ENCODE measurements around the gene EMD. TPM values are rescaled to one million over a fixed set of nuclear protein-coding genes. Genes with fewer than 3 reads are reported as not detected.
"Not testable (repeated sequence)": the region's sequence is repeated elsewhere in the genome, so short reads cannot be mapped to it uniquely, and the experiment has no call there.

The EMD gene
- total RNA-seq, 2 experiments from 2014 or later, result 108 to 109 TPM

GRCh38 chrX:154383359-154384283, 4.5 kb downstream of the EMD start:
- ChIA-PET CTCF (interaction anchor here (1.1 kb wide), 1 partner anchor 10 kb away, joined by 6 read pairs; no protein-coding TSS in a partner anchor), POLR2A (interaction anchor here (1.4 kb wide), 1 partner anchor 14 kb away, joined by 3 read pairs; the partner anchor contains the start of gene RPL10)

DNA sequence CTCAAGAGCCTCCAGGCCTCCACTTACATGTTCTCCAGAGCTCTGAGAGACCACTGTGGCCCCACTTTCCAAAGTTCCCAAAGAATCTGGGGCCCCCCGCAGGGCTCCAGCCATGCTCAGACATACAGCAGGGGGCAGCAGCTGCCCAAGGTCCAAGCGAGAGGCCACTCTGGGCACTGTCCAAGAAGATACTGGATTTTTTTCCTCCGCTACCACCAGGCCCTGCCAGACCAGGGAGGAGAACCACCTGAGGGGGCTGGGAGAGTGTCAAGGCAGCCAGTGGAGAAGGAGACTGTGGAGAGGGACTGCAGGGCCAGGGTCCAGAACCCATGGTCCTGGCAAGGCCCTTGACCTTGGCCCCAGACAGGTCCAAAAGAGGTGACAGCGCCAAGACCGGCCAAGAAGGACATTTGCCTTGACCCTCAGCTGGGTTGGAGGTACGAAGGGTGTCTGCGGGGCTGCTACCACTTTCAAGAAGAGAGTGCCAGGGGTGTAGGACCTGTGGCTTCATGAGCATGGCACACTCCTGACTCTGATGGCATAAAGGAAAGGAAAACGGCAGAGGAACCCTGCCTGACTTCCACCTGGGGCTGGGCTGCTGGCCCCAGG, 5.3 kb downstream of the EMD start:
- ChIA-PET POLR2A (interaction anchor here (1.4 kb wide), 1 partner anchor 13 kb away, joined by 3 read pairs; the partner anchor contains the start of gene RPL10), CTCF (no interaction called here)

DNA sequence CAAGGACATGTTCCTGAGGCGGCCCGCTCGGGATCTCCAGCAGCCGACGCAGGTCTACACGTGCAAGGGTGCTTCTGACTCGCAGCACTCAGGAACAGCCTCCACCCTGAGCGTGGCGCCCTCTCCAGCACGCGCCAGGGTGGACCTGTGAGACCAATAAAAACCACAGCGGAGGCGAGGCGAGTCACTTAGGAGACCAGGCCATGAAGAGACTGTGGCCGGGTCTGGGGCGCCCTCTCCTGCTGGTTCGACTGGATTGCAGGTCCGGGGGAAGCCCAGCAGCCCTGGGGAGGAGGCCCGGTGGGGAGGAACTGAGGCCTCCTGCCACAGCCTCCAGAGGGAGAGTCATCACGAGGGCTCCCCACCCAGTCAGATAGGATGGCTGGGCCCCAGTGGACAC, 9.0 kb downstream of the EMD start:
- CTCF ChIA-PET, POLR2A ChIA-PET: not testable (repeated sequence)

DNA sequence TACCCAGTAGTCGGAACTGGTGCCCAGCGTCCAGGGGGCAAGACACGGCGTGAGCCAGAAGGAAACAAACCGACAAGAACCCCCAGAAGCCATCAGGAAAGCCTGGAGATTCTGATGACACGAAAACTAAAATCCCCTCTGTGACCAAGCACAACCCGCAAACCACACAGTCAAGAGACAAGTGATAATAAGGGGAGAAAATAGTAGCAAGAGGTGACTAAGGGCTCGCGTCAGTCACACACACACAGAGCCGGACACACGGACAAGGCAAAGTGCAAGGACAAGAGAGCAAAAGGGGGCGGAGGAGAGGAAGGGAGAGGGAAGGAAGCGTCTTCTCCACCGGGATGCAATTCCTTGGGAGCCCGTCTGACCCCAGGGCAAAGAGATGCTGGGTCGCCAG, 9.6 kb downstream of the EMD start:
- CTCF ChIA-PET, POLR2A ChIA-PET: not testable (repeated sequence)

DNA sequence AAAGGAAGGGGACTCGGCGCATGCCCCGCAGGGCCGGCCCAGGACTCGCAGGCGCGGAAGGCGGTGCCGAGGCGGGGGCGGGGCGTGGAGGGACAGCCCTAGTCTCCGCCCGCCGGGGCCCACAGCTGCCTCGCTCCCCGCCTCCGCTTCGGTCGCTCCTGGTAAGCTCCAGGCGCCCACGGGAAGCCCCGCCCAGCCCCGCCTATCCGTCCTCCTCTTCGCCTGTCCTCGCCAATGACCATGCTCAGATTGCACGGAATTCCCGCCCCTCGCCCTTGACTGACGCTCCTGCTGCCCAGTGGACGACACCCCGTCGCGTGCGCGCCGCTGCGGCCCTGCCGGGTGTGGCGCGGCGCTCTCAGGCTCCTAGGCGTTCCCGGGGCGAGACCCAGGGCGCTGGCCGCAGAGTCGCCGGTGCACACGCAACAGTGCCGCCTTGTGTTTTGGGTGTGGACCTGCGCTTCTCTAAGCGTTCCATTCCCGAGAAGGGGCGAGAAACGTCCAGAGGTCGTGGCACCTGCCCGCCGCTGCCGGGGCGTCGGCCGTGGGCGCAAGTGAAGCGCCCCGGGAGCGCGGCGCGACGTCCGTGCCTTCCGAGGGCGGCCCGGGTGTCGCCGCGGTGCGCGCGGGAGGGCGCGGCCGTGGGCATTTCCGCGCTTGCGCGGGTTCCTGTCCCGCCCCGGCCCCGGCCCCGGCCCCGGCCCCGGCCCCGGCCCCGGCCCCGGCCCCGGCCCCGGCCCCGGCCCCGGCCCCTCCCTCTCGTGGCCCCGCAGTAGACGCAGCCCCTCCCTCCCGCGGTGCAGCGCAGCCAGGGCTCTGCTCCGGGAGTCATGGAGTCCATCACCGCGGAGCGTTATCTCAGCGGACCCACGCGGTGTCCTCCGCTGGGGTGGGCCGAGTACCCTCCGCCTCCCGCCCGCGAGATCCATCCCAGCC, 11.0 kb downstream of the EMD start:
- CTCF ChIA-PET, POLR2A ChIA-PET: not testable (repeated sequence)

GRCh38 chrX:154396363-154396762, 17.3 kb downstream of the EMD start:
- CTCF ChIA-PET, POLR2A ChIA-PET: not testable (repeated sequence)

- ChIA-PET POLR2A (interaction anchor here (1.0 to 1.8 kb wide), 5 partner anchors 12 to 425 kb away, joined by 3 to 11 read pairs (median 3); partner anchors contain the start of genes DNASE1L1, FLNA and TMEM187), CTCF (interaction anchor here (0.6 to 2.8 kb wide), 4 partner anchors 10 to 26 kb away, joined by 4 to 10 read pairs (median 4); no protein-coding TSS in a partner anchor)
Observed at GRCh38 chrX:154396973-154397887, 18.1 kb downstream of the EMD start.

- CTCF ChIA-PET, result interaction anchor here (0.6 to 2.8 kb wide), 6 partner anchors 9 to 27 kb away, joined by 4 to 10 read pairs (median 5); partner anchors contain the start of genes DNASE1L1 and TAFAZZIN
- POLR2A ChIA-PET, result interaction anchor here (1.0 to 2.2 kb wide), 7 partner anchors 11 to 426 kb away, joined by 3 to 11 read pairs (median 3); partner anchors contain the start of genes DNASE1L1, FLNA, TAFAZZIN and TMEM187
Observed at GRCh38 chrX:154397888-154398667, 19.0 kb downstream of the EMD start, which contains the start of gene RPL10. TSS of gene RPL10 (plus strand) at chrX:154398377. CDS start at chrX:154398520, 143 bp downstream.

DNA sequence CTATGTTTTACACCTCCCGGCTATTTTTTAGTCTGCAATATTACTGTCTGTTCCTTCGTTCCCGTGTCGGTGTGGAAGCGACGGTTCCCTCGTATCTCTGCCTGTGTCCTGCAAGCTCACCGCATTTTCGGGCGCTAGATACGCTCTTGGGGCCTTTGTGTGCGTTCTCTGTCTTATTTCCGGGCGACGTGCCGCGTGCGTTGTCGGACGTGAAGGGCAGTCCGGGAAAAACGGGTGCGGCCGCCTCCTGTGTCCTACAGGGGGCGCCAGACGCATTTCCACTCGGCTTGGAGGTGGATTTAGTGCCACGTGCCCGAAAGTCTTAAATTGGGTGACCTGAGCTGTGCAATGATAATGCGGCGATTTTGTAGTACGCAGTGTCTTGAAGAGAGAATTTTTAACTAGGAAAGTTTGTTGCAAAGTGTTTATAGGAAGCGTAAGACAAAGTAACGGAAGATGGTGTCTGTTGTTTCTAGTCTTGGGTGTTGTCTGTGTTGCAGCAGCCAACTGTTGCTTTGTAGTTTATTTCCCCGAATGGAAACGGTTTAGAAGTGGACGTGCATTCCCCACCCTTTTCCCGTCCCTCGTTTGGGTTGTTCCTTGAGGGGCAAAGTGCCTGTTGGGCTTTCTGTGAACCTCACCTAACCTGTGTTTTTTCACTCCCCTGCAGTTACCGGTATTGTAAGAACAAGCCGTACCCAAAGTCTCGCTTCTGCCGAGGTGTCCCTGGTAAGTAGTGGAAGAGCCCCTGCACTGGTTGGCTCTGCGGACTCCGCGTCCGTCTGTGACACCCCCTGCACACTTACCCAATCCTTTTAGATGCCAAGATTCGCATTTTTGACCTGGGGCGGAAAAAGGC, 19.8 kb downstream of the EMD start:
- POLR2A ChIA-PET, result interaction anchor here (1.0 to 2.2 kb wide), 8 partner anchors 10 to 427 kb away, joined by 3 to 11 read pairs (median 4); partner anchors contain the start of genes DNASE1L1, FLNA, SLC10A3 and TAFAZZIN
- CTCF ChIA-PET, result interaction anchor here (0.8 to 2.8 kb wide), 6 partner anchors 11 to 90 kb away, joined by 3 to 10 read pairs (median 4); partner anchors contain the start of genes DNASE1L1 and TAFAZZIN

DNA sequence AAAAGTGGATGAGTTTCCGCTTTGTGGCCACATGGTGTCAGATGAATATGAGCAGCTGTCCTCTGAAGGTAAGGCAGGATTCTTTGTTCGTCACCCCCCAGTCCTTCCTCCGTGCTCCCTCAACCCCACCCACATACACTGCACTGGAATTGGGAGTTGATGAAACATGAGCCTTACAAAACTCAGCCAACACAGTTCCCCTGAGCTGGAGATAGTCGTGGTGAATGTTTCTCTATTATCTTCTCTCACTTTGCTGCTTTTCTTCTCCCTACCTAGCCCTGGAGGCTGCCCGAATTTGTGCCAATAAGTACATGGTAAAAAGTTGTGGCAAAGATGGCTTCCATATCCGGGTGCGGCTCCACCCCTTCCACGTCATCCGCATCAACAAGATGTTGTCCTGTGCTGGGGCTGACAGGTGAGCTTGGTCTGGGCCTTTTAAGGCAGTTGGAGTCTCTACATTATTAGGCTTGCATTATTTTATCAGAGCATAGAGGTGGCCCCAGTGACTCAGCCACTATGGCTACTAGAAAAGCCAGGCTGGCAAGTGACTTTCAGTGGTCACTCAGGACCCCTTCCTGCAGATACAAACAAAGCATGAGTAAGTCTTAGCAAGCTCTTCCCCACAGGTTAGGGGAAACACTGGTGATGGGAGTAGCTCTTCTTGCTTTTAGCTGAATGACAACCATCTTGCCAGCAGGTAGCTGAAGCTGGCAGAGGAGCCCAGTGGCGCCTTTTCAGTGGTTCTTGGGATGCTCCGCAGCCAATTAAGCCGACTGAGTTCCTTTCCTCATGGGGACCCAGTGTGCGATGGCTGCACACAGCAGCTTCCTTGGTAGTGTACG, 20.7 kb downstream of the EMD start:
- ChIA-PET CTCF (interaction anchor here (1.0 to 2.8 kb wide), 4 partner anchors 10 to 89 kb away, joined by 3 to 10 read pairs (median 6); partner anchors contain the start of gene DNASE1L1), POLR2A (interaction anchor here (0.6 to 2.2 kb wide), 5 partner anchors 11 to 91 kb away, joined by 3 to 10 read pairs (median 3); partner anchors contain the start of genes SLC10A3 and TAFAZZIN)

GRCh38 chrX:154400369-154400817, 21.3 kb downstream of the EMD start:
- CTCF ChIA-PET, result interaction anchor here (1.2 kb wide), 1 partner anchor 23 kb away, joined by 3 read pairs; no protein-coding TSS in a partner anchor
- POLR2A ChIA-PET, result interaction anchor here (1.3 to 2.2 kb wide), 3 partner anchors 10 to 90 kb away, joined by 3 to 10 read pairs (median 4); partner anchors contain the start of genes SLC10A3 and TAFAZZIN

DNA sequence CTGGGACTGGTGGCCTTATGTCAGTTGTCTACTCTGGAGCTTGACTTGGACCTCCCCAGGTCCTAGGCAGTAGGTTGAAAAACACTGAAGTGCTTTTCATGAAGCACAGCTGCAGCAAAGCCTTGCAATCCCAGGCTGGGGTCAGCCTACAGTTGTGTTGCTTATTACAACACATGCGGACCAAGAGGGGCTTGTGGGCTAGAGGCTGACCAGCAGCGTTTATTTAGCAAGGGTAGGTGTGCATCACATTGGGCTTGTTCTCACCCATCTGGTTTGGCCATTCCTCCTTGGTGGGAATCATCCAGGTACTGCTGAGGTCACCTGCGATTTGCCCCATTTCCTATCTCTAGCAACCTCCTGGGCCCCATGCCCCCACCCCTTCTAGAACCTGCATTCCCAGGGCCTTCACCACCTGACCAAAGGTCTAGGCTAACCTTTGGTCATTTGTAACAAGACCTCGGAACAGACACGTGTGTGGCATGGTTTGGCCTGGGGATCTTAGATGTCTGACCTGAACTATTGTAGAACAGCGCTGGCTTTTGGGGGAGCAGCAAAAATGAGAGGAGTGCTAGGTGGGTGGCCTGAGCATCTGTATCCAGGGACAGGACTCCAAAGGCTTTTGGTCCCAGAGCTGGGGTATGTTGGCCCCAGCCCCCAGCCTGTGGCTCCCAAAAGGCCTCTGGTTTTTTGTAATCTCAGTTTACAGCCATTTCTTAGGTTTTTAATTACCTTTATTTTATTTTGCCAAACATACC, 22.1 kb downstream of the EMD start:
- ChIA-PET CTCF (no interaction called here), POLR2A (no interaction called here)

GRCh38 chrX:154401918-154402621, 23.0 kb downstream of the EMD start:
- CTCF ChIA-PET, result no interaction called here
- POLR2A ChIA-PET, result no interaction called here

All from activated CD8-positive, alpha-beta memory T cell treated with anti-CD3 and anti-CD28 coated beads for 36 hours (primary cell).